HepG2 (cell line): ENCODE measurements around the gene PRKG1.

Experiments used
- CTCF ChIP-seq: sonication (generic); formaldehyde crosslinking; IDR thresholded peaks from 2 replicates; pipeline ENCODE4 v1.5.0; 2020; ENCODE audit warnings: mild to moderate bottlenecking, missing genetic modification reagents, moderate library complexity
- ELF3 ChIP-seq: IDR thresholded peaks from 2 replicates; pipeline ENCODE4 v1.6.1; 2016; ENCODE audit warnings: missing genetic modification reagents, missing compliant biosample characterization
- ERF ChIP-seq: IDR thresholded peaks from 2 replicates; pipeline ENCODE4 v1.6.1; 2018; ENCODE audit warnings: missing biosample characterization, missing genetic modification reagents
- ETV6 ChIP-seq: sonication (generic); formaldehyde crosslinking; conservative IDR thresholded peaks from 2 replicates; pipeline ENCODE4 v1.4.0; 2020; ENCODE audit warnings: missing genetic modification reagents
- EZH2 ChIP-seq: conservative IDR thresholded peaks from 2 replicates; pipeline ENCODE4 v1.6.1; 2012; ENCODE audit warnings: mild to moderate bottlenecking, low read depth, low read length, moderate library complexity
- MAX ChIP-seq: IDR thresholded peaks from 2 replicates; pipeline ENCODE4 v1.6.1; 2012; ENCODE audit warnings: inconsistent platforms
- NPAS2 ChIP-seq: sonication (generic); formaldehyde crosslinking; IDR thresholded peaks from 2 replicates; pipeline ENCODE4 v1.8.0; 2022; ENCODE audit warnings: mild to moderate bottlenecking, missing genetic modification reagents, borderline replicate concordance
- POLR2A ChIP-seq, 2 experiments: IDR thresholded peaks; 2 replicates each; pipeline ENCODE4 v1.6.1; 2011; ENCODE audit warnings: low read depth in 2 of 2, low read length in 2 of 2, mild to moderate bottlenecking in 1 of 2, moderate library complexity in 1 of 2; ENCODE audit not compliant: insufficient read depth in 1 of 2
- POLR2AphosphoS5 ChIP-seq: IDR thresholded peaks from 2 replicates; pipeline ENCODE4 v1.6.1; 2012; ENCODE audit warnings: low read depth, low read length
- SIN3A ChIP-seq: IDR thresholded peaks from 2 replicates; pipeline ENCODE4 v1.6.1; 2011; ENCODE audit warnings: low read depth, mild to moderate bottlenecking, control low read depth, low read length, borderline replicate concordance
- ZNF350 ChIP-seq: sonication (generic); formaldehyde crosslinking; IDR thresholded peaks from 2 replicates; pipeline ENCODE4 v1.4.0; 2020; ENCODE audit warnings: mild to moderate bottlenecking, low read depth, missing genetic modification reagents, borderline replicate concordance
- ZNF430 ChIP-seq: sonication (generic); formaldehyde crosslinking; IDR thresholded peaks from 2 replicates; pipeline ENCODE4 v1.9.0; 2021; ENCODE audit warnings: mild to moderate bottlenecking, missing genetic modification reagents

GRCh38 chr10:52092390-52092789, 1018.1 kb downstream of the PRKG1 start:
- TF ChIP-seq ZNF430 (CRISPR knock-in tag) (no peak), NPAS2 (no peak), CTCF (CRISPR knock-in tag) (no peak), POLR2AphosphoS5 (no peak), ERF (CRISPR knock-in tag) (no peak), ELF3 (no peak), SIN3A (no peak), POLR2A (IDR thresholded peaks at IDR 0.05; ENCODE audit: insufficient read depth in 1 of 2, low read depth in 2 of 2, low read length in 2 of 2) (no peak), ZNF350 (CRISPR knock-in tag) (no peak), MAX (no peak), EZH2 (no peak), ETV6 (CRISPR knock-in tag) (no peak)
